GM21367 (cell line): ENCODE data around the gene ITPR1.

Experiments
- ATAC-seq: cut with Tn5 transposase; IDR thresholded peaks from one replicate; pipeline ENCODE4 v1.9.1; 2021; ENCODE audit not compliant: unreplicated experiment

The ITPR1 gene

GRCh38 chr3:4800595-4800994 is 307.4 kb downstream of the ITPR1 start:
- ATAC-seq, result no peak

- no peak for ATAC-seq
Observed at GRCh38 chr3:4801892-4802291, 308.7 kb downstream of the ITPR1 start.

- ATAC-seq, result no peak
Observed at GRCh38 chr3:4802903-4803302, 309.8 kb downstream of the ITPR1 start.

- no peak for ATAC-seq
Observed at GRCh38 chr3:4804161-4805058, 311.3 kb downstream of the ITPR1 start.

GRCh38 chr3:4805662-4806061 is 312.5 kb downstream of the ITPR1 start:
- no peak for ATAC-seq

- ATAC-seq, result no peak
Observed at GRCh38 chr3:4806535-4807108, 313.5 kb downstream of the ITPR1 start.

- ATAC-seq, result no peak
Observed at GRCh38 chr3:4807381-4808280, 314.5 kb downstream of the ITPR1 start.

- no peak for ATAC-seq
Observed at GRCh38 chr3:4808637-4809036, 315.5 kb downstream of the ITPR1 start.

- no peak for ATAC-seq
Observed at GRCh38 chr3:4809922-4810321, 316.8 kb downstream of the ITPR1 start.

- ATAC-seq, result no peak
Observed at GRCh38 chr3:4812591-4812990, 319.4 kb downstream of the ITPR1 start.

GRCh38 chr3:4813909-4814304 is 320.8 kb downstream of the ITPR1 start:
- no peak for ATAC-seq

GRCh38 chr3:4814305-4814903 is 321.3 kb downstream of the ITPR1 start:
- no peak for ATAC-seq

GRCh38 chr3:4814904-4815574 is 321.9 kb downstream of the ITPR1 start:
- no peak for ATAC-seq

GRCh38 chr3:4816306-4816705 is 323.2 kb downstream of the ITPR1 start:
- no peak for ATAC-seq

- no peak for ATAC-seq
Observed at GRCh38 chr3:4816718-4817117, 323.6 kb downstream of the ITPR1 start.

GRCh38 chr3:4817128-4817527 is 324.0 kb downstream of the ITPR1 start:
- no peak for ATAC-seq

GRCh38 chr3:4818164-4818563 is 325.0 kb downstream of the ITPR1 start:
- no peak for ATAC-seq

- no peak for ATAC-seq
Observed at GRCh38 chr3:4818986-4819693, 326.0 kb downstream of the ITPR1 start.

- ATAC-seq, result no peak
Observed at GRCh38 chr3:4819746-4820145, 326.6 kb downstream of the ITPR1 start.
